HL-60 (cell line): Measurements from ENCODE around the gene CYP8B1.

ENCODE experiments used
- DNase-seq, 2 experiments: peaks; one replicate each; pipeline ENCODE4 v3.0.0-alpha.2; 2010 to 2020; ENCODE audit warnings: low read depth in 1 of 2, low spot score in 1 of 2
- H3K27ac ChIP-seq: fragments of 250-450 bp; sonication (Bioruptor Pico); replicated peaks from 2 replicates; pipeline ENCODE4 v1.5.1; 2020; ENCODE audit warnings: mild to moderate bottlenecking, moderate library complexity
- H3K27me3 ChIP-seq: fragments of 250-450 bp; sonication (Bioruptor Pico); 2 replicates; pipeline ENCODE4 v1.5.1; 2021; ENCODE audit warnings: mild to moderate bottlenecking, moderate library complexity; ENCODE audit not compliant: insufficient read depth, poor library complexity, severe bottlenecking
- H3K4me3 ChIP-seq: replicated peaks from 2 replicates; pipeline ENCODE4 v1.5.1; 2011; ENCODE audit warnings: mild to moderate bottlenecking, control low read depth, low read length; ENCODE audit not compliant: insufficient read depth
- GABPA ChIP-seq: IDR thresholded peaks from 2 replicates; pipeline ENCODE4 v1.6.1; 2012; ENCODE audit warnings: low read depth
- POLR2AphosphoS5 ChIP-seq: IDR thresholded peaks from 2 replicates; pipeline ENCODE4 v1.6.1; 2012; ENCODE audit warnings: low read depth
- SPI1 ChIP-seq: IDR thresholded peaks from 2 replicates; pipeline ENCODE4 v1.6.1; 2012; ENCODE audit warnings: low read depth, mild to moderate bottlenecking, borderline replicate concordance
- TF ChIP-seq, protein P1 (sequence below): IDR thresholded peaks from 2 replicates; pipeline ENCODE4 v1.6.1; 2012; ENCODE audit warnings: low read depth; ENCODE audit not compliant: insufficient replicate concordance
- TF ChIP-seq, protein P2 (sequence below): IDR thresholded peaks from one replicate; pipeline ENCODE4 v1.5.1; 2011; ENCODE audit warnings: low read length, control low read depth, inconsistent platforms; ENCODE audit not compliant: insufficient read depth

The CYP8B1 gene

DNA sequence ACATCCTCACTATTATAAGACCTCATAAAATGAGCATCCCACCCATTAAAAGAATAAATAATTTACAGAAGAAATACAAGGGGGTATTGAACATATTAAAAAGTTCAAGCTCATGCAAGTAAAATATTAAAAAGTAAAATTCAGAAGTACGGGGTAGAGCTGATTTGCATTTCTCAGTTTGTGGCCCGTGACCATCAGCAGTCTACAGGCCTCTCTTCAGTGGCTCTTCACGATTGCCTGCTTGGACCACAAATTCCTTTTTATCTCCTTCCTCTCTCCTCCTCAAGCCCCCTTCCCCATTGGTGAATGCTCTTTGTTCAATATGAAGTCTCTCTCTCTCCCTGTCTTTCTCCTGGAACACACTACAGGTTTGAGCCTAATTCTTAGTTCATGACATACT, 19.1 kb downstream of the CYP8B1 start:
- Histone ChIP-seq H3K27me3 (no peaks in the 10 kb centered on the region), H3K4me3 (no peak overlapping the region), H3K27ac (no peak overlapping the region)
- TF ChIP-seq SPI1 (no peak), GABPA (no peak), POLR2AphosphoS5 (no peak)
- TF ChIP-seq, protein P1, sequence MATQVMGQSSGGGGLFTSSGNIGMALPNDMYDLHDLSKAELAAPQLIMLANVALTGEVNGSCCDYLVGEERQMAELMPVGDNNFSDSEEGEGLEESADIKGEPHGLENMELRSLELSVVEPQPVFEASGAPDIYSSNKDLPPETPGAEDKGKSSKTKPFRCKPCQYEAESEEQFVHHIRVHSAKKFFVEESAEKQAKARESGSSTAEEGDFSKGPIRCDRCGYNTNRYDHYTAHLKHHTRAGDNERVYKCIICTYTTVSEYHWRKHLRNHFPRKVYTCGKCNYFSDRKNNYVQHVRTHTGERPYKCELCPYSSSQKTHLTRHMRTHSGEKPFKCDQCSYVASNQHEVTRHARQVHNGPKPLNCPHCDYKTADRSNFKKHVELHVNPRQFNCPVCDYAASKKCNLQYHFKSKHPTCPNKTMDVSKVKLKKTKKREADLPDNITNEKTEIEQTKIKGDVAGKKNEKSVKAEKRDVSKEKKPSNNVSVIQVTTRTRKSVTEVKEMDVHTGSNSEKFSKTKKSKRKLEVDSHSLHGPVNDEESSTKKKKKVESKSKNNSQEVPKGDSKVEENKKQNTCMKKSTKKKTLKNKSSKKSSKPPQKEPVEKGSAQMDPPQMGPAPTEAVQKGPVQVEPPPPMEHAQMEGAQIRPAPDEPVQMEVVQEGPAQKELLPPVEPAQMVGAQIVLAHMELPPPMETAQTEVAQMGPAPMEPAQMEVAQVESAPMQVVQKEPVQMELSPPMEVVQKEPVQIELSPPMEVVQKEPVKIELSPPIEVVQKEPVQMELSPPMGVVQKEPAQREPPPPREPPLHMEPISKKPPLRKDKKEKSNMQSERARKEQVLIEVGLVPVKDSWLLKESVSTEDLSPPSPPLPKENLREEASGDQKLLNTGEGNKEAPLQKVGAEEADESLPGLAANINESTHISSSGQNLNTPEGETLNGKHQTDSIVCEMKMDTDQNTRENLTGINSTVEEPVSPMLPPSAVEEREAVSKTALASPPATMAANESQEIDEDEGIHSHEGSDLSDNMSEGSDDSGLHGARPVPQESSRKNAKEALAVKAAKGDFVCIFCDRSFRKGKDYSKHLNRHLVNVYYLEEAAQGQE = no peak
- TF ChIP-seq, protein P2, sequence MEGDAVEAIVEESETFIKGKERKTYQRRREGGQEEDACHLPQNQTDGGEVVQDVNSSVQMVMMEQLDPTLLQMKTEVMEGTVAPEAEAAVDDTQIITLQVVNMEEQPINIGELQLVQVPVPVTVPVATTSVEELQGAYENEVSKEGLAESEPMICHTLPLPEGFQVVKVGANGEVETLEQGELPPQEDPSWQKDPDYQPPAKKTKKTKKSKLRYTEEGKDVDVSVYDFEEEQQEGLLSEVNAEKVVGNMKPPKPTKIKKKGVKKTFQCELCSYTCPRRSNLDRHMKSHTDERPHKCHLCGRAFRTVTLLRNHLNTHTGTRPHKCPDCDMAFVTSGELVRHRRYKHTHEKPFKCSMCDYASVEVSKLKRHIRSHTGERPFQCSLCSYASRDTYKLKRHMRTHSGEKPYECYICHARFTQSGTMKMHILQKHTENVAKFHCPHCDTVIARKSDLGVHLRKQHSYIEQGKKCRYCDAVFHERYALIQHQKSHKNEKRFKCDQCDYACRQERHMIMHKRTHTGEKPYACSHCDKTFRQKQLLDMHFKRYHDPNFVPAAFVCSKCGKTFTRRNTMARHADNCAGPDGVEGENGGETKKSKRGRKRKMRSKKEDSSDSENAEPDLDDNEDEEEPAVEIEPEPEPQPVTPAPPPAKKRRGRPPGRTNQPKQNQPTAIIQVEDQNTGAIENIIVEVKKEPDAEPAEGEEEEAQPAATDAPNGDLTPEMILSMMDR = no peak
- DNase-seq = no peak

DNA sequence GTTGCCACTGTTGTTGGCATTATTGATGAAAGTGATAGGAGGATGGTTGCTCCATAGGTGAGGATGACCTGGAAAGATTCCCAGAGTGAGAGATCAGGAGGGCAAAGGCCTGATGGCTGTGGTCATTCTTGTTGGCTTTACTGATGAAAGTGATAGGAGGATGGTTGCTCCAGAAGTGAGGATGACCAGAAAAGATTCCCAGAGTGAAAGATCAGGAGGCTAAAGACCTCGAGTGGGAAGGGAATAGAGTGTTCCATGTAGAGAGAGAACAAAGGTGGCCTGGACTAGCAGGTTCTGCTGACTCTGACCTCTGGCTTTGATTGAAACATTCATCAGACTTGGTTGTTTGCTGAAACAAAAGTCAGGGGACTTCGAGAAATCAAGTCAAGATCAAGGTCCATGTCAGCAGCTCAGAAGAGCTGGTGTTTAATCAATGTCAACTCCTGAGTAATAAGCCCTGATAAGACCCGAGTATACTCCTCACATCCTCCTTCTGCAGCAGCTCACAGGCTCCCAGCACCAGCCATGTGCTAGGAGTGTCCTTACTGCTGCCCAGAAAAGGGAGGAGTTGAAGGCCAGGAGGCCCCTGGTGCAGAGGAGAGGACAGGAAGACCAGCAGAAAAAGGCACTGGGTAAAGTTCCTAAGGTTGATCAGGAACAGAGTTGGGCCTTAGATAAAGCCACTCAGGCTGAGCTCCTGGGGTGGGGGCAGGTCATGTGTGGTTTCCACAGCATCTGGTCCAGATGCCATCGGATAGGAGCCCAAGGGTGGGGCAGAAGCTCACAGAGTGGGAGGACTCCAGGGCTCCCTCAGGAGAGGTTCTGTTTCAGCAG, 19.9 kb downstream of the CYP8B1 start:
- Histone ChIP-seq H3K27me3 (no peaks in the 10 kb centered on the region), H3K27ac (no peak overlapping the region), H3K4me3 (no peak overlapping the region)
- no peak for DNase-seq
- TF ChIP-seq, protein P1 = no peak
- TF ChIP-seq SPI1 = no peak
- no peak for TF ChIP-seq GABPA
- TF ChIP-seq, protein P2 = no peak
- TF ChIP-seq POLR2AphosphoS5 = no peak

DNA sequence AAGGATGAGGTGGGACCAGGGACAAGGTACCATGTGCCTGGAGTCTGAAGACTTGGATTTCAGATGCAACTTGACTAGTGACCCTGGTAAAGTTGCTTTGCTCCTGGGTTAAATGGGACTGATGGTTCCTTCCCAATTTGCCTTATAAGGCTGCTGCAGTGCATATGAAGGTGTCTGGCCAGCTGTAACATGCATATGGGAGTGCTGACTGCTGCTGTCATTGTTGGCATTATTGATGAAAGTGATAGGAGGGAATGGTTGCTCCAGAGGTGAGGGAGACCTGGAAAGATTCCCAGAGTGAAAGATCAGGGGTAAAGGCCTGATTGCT, 20.5 kb downstream of the CYP8B1 start:
- TF ChIP-seq, protein P2 = no peak
- TF ChIP-seq POLR2AphosphoS5 (no peak), SPI1 (no peak), GABPA (no peak)
- TF ChIP-seq, protein P1 = no peak
- H3K27ac ChIP-seq = no peak overlapping the region
- DNase-seq = no peak

More for the DNA sequence above, 20.5 kb downstream of the CYP8B1 start:
- H3K4me3 ChIP-seq = no peak overlapping the region
- H3K27me3 ChIP-seq = no peaks in the 10 kb centered on the region
